ENCODE results near the gene PRSS33. TPM values are rescaled to one million over a fixed set of nuclear protein-coding genes. Genes with fewer than 3 reads are reported as not detected.

PRSS33 gene
- total RNA-seq, 1 donor from 2014 or later = not detected

DNA sequence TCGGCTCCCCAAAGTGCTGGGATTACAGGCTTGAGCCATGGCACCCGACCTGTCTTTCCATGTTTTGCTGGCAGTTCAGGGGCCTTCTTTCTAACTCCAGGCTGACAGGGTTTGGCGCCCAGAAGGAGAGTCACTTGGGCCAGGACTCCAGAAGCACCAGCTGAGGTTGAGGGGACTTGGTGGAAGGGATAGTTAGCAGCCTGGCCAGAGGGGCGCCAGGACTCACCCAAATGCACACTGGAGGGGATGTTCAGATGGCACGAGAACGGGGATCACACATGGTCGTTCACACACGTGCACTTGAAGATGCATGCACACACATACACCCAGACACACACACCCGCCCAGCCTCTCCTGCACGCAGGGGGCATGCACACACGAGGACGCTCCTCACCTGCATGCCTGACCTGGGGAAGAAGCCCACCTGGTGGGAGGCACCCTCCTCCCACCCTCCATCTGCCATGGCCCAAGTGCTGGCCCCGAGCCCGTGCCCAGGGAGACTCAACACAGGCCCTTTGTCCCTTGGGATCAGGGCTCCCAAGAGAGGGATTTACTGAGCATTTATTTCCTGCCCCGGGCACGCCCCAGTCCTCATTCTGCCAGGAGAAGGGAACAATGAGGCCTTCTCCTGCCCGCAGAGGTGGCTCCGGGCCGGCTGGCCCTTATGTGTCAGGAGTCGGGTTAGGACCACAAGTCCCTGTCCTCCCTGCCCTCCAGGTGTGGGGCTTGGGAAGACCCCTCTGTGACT, 27.4 kb upstream of the PRSS33 start:
- Mint-ChIP-seq H3K27ac (no peak overlapping the region), H3K27me3 (peaks cover 16% of the 10 kb centered on the region), H3K4me1 (no peaks in the 10 kb centered on the region), H3K36me3 (ENCODE audit: low read depth) (no peaks in the 10 kb centered on the region), H3K9me3 (no peaks in the 10 kb centered on the region), H3K4me3 (no peak overlapping the region)
- ATAC-seq (ENCODE audit: low read depth) (no peak), DNase-seq (no peak)
- ChIA-PET POLR2A (no interaction called here), CTCF (no interaction called here)
- intact Hi-C loops (cut with micrococcal nuclease) = no loop called here
- TF ChIP-seq, protein P1, sequence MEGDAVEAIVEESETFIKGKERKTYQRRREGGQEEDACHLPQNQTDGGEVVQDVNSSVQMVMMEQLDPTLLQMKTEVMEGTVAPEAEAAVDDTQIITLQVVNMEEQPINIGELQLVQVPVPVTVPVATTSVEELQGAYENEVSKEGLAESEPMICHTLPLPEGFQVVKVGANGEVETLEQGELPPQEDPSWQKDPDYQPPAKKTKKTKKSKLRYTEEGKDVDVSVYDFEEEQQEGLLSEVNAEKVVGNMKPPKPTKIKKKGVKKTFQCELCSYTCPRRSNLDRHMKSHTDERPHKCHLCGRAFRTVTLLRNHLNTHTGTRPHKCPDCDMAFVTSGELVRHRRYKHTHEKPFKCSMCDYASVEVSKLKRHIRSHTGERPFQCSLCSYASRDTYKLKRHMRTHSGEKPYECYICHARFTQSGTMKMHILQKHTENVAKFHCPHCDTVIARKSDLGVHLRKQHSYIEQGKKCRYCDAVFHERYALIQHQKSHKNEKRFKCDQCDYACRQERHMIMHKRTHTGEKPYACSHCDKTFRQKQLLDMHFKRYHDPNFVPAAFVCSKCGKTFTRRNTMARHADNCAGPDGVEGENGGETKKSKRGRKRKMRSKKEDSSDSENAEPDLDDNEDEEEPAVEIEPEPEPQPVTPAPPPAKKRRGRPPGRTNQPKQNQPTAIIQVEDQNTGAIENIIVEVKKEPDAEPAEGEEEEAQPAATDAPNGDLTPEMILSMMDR (IDR thresholded peaks at IDR 0.05) = no peak

DNA sequence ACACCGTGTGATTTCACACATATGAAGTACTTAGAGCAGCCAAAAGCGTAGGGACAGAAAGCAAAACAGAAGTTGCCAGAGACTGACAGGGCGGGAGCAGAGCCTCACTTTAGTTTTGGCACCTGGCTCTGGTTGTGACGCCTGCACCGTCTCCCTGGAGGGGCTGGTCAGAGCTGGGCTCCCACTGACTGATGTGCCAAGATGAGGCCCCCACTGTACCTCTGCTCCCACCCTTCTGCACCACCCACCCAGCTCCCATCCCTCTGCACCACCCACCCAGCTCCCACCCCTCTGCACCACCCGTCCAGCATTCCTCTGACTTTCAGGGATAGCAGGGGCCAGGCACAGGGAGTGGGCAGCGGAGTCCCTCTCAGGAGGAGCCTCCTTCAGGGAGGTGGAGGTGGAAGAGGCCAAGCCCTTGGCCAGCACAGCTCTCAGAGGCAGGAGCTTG, 26.4 kb upstream of the PRSS33 start:
- Mint-ChIP-seq H3K9me3 (peaks cover 4% of the 10 kb centered on the region), H3K36me3 (ENCODE audit: low read depth) (no peaks in the 10 kb centered on the region), H3K4me3 (no peak overlapping the region), H3K27ac (no peak overlapping the region), H3K4me1 (no peaks in the 10 kb centered on the region), H3K27me3 (peaks cover 18% of the 10 kb centered on the region)
- ChIA-PET POLR2A (no interaction called here), CTCF (no interaction called here)
- intact Hi-C loops (cut with micrococcal nuclease) = no loop called here
- TF ChIP-seq, protein P1 (IDR thresholded peaks at IDR 0.05) = no peak
- DNase-seq (no peak), ATAC-seq (ENCODE audit: low read depth) (no peak)

DNA sequence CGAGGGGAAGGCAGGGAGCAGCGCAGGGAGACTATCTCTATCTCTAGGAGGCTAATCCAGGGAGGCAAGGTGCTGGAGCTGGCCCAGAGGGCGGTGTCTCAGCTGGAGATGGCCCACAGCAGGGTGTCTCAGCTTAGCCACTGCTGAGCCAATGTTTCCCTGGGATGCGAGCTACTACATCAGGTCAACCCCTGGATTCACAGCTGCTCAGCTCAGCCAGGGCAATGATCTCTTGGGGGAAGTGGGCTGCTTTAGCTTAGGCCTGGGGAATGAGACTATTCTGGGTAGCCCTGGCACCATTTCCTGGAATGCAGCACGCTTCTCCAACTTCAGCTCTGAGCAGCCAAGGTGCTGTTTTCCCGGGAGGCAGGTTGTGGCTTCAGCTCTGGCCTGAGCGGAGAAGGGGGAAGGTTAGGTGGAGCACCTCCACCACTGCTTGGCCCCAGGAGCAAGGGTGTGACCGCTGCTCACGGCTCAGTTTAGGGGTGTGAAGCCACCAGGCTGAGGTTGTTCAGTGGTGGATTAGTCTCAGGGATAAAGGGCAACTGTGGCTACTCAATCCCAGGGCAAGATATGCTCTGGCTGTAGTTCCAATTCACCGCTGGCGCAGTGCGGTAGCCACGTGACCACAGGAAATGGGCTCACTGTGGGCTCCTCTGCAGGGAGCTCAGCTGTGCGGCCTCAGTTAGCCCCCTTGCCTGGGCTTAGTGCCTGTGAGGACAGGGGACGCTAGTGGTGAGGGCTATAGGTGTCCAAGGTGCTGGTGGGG, 24.5 kb upstream of the PRSS33 start:
- no peak for ATAC-seq (ENCODE audit: low read depth)
- no peak for DNase-seq
- ChIA-PET POLR2A (no interaction called here), CTCF (no interaction called here)
- peaks cover 29% of the 10 kb centered on the region for H3K27me3 Mint-ChIP-seq
- H3K27ac Mint-ChIP-seq = no peak overlapping the region
- no peaks in the 10 kb centered on the region for H3K4me1 Mint-ChIP-seq
- no peak overlapping the region for H3K4me3 Mint-ChIP-seq
- intact Hi-C loops (cut with micrococcal nuclease) = no loop called here
- peaks cover 4% of the 10 kb centered on the region for H3K9me3 Mint-ChIP-seq
- TF ChIP-seq, protein P1 (IDR thresholded peaks at IDR 0.05) = no peak
- no peaks in the 10 kb centered on the region for H3K36me3 Mint-ChIP-seq (ENCODE audit: low read depth)

DNA sequence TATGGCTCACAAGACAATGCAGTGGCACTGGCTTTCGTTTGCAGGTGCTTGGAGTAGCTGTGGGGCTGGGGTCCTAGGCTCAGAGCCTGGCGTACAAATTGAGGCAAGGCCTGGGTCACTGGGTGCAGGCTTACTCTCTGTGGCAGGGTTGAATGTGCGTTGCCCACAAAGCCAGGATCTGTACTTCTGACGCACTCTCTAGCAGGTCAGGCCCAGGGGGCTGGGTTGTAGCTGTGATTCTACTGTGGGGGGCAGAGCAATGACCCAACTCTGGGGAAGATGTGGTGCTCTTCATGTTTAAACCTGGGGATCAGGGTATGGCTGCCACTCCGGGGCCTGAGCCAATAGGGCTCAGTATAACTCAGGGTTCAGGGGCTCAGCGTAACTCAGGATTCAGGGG, 23.3 kb upstream of the PRSS33 start:
- POLR2A ChIA-PET = no interaction called here
- no peaks in the 10 kb centered on the region for H3K4me1 Mint-ChIP-seq
- no peaks in the 10 kb centered on the region for H3K36me3 Mint-ChIP-seq (ENCODE audit: low read depth)
- no peak overlapping the region for H3K4me3 Mint-ChIP-seq
- no peak for DNase-seq
- peaks cover 35% of the 10 kb centered on the region for H3K27me3 Mint-ChIP-seq
- CTCF ChIA-PET = no interaction called here
- H3K27ac Mint-ChIP-seq = no peak overlapping the region
- H3K9me3 Mint-ChIP-seq = peaks cover 4% of the 10 kb centered on the region
- intact Hi-C loops (cut with micrococcal nuclease) = no loop called here
- TF ChIP-seq, protein P1 (IDR thresholded peaks at IDR 0.05) = no peak
- no peak for ATAC-seq (ENCODE audit: low read depth)

DNA sequence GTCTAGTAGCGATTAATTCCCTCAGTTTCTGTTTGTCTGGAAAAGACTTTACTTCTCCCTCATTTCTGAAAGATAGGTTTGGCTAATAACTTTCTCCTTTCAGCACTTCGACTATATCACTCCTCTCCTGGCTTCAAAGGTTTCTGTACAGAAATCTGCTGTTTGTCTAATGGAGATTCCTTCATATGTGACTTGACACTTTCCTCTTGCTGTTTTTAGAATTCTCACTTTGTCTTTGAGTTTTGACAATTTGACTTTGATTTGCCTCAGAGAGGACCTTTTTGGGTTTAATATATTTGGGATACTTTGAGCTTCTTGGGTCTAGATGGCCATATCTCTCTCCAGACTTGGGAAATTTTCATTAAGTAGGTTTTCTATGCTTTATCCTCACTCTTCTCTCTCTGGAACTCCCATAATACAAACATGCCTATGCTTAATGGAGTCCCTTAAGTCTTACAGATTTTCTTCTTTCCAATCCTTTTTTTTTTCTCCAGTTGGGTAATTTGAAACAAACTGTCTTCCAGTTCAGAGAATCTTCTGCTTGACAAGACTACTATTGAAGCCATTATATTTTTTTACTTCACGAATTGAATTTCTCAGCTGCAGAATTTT, 21.9 kb upstream of the PRSS33 start:
- no peaks in the 10 kb centered on the region for H3K4me1 Mint-ChIP-seq
- H3K27me3 Mint-ChIP-seq = peaks cover 43% of the 10 kb centered on the region
- DNase-seq (no peak), ATAC-seq (ENCODE audit: low read depth) (no peak)
- POLR2A ChIA-PET = no interaction called here
- H3K36me3 Mint-ChIP-seq (ENCODE audit: low read depth) = no peaks in the 10 kb centered on the region
- intact Hi-C loops (cut with micrococcal nuclease) = no loop called here
- peaks cover 7% of the 10 kb centered on the region for H3K9me3 Mint-ChIP-seq
- no peak overlapping the region for H3K4me3 Mint-ChIP-seq
- no peak overlapping the region for H3K27ac Mint-ChIP-seq
- TF ChIP-seq, protein P1 (IDR thresholded peaks at IDR 0.05) = no peak
- CTCF ChIA-PET = no interaction called here

Measured in activated B cell treated with CpG ODN at 0.5 μM for 24 hours (primary cell).